ENCODE results near the gene FIBCD1.

DNA sequence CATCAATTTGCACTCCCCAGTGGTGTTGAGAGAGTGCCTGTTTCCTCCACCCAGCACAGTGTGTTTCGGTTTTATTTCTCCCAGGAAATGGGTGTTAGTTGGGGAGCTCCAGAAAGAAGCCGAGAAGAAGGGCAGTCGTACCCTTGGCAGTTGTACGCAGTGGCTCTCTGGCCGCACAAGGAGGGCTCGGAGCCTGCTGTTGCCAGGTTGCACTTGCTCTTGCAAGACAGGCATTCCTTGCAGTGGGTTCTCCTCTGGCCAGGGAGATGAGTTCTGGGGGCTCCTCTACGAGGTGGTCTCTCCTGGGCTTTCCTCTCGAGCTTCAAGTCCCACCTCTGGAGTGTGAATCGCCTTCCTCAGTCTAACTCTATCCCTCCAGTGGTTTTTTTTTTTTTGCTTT, 71.5 kb downstream of the FIBCD1 start:
- no peak for TF ChIP-seq POLR2AphosphoS5 (IDR thresholded peaks at IDR 0.05; ENCODE audit: low read depth, low read length)
- TF ChIP-seq MEF2A (IDR thresholded peaks at IDR 0.05; ENCODE audit: borderline replicate concordance, low read depth), result no peak
- no peak for TF ChIP-seq TAF1 (IDR thresholded peaks at IDR 0.05; ENCODE audit: borderline replicate concordance, low read depth, low read length)
- TF ChIP-seq, protein P1, sequence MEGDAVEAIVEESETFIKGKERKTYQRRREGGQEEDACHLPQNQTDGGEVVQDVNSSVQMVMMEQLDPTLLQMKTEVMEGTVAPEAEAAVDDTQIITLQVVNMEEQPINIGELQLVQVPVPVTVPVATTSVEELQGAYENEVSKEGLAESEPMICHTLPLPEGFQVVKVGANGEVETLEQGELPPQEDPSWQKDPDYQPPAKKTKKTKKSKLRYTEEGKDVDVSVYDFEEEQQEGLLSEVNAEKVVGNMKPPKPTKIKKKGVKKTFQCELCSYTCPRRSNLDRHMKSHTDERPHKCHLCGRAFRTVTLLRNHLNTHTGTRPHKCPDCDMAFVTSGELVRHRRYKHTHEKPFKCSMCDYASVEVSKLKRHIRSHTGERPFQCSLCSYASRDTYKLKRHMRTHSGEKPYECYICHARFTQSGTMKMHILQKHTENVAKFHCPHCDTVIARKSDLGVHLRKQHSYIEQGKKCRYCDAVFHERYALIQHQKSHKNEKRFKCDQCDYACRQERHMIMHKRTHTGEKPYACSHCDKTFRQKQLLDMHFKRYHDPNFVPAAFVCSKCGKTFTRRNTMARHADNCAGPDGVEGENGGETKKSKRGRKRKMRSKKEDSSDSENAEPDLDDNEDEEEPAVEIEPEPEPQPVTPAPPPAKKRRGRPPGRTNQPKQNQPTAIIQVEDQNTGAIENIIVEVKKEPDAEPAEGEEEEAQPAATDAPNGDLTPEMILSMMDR (IDR thresholded peaks at IDR 0.05), result no peak
- no peak for TF ChIP-seq TEAD4 (IDR thresholded peaks at IDR 0.05; ENCODE audit: borderline replicate concordance, insufficient read depth)
- no peak for TF ChIP-seq EZH2phosphoT487 (IDR thresholded peaks at IDR 0.05; ENCODE audit: borderline replicate concordance, low read depth)
- TF ChIP-seq RAD21 (IDR thresholded peaks at IDR 0.05; ENCODE audit: low read length), result no peak
- no peak for TF ChIP-seq SMC3 (IDR thresholded peaks at IDR 0.05; ENCODE audit: low read depth, low read length)
- no peak for TF ChIP-seq FOXJ3 (CRISPR knock-in tag; IDR thresholded peaks at IDR 0.05)
- TF ChIP-seq, protein P2, sequence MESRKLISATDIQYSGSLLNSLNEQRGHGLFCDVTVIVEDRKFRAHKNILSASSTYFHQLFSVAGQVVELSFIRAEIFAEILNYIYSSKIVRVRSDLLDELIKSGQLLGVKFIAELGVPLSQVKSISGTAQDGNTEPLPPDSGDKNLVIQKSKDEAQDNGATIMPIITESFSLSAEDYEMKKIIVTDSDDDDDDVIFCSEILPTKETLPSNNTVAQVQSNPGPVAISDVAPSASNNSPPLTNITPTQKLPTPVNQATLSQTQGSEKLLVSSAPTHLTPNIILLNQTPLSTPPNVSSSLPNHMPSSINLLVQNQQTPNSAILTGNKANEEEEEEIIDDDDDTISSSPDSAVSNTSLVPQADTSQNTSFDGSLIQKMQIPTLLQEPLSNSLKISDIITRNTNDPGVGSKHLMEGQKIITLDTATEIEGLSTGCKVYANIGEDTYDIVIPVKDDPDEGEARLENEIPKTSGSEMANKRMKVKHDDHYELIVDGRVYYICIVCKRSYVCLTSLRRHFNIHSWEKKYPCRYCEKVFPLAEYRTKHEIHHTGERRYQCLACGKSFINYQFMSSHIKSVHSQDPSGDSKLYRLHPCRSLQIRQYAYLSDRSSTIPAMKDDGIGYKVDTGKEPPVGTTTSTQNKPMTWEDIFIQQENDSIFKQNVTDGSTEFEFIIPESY (IDR thresholded peaks at IDR 0.05; ENCODE audit: borderline replicate concordance, low read depth), result no peak
- TF ChIP-seq MXI1 (IDR thresholded peaks at IDR 0.05; ENCODE audit: low read depth, low read length), result no peak
- TF ChIP-seq GATA2 (CRISPR knock-in tag; IDR thresholded peaks at IDR 0.05), result no peak
